HCT116 (cell line): ENCODE data around the gene DOK6. TPM values are rescaled to one million over a fixed set of nuclear protein-coding genes. Genes with fewer than 3 reads are reported as not detected.

Experiments
- ATAC-seq: fragments of 200-7000 bp; cut with Tn5 transposase; 2 replicates; pipeline ENCODE4 v1.9.1; 2020; ENCODE audit warnings: mild to moderate bottlenecking, moderate library complexity
- BruUV-seq: library from RNA; stranded (reverse); fragments of 400-500 nt; replicated peaks from 2 replicates; lab custom pipeline; 2021; lab: Mats Ljungman, UMichigan
- CTCF ChIA-PET: fragments of 300-600 bp; sonication (Branson Sonifier 250); formaldehyde crosslinking; loops from one replicate; lab custom pipeline; 2021; ENCODE audit warnings: antibody characterized with exemption; lab: Charles Lee
- POLR2A ChIA-PET: fragments of 300-600, 350-600 bp; sonication (Branson Sonifier 250); formaldehyde crosslinking; loops from one replicate; lab custom pipeline; 2021; ENCODE audit warnings: antibody characterized with exemption; lab: Charles Lee
- RAD21 ChIA-PET, 2 experiments: fragments of 300-600 bp; sonication (Branson Sonifier 250); formaldehyde crosslinking; loops; one replicate each; lab custom pipeline; 2023; ENCODE audit warnings: low total read pairs in 2 of 2; ENCODE audit not compliant: uncharacterized antibody in 2 of 2, unreplicated experiment in 2 of 2, low non-redundant PET in 1 of 2; lab: Charles Lee
- DNase-seq: peaks from one replicate; pipeline ENCODE4 v3.0.0-alpha.2; 2010; ENCODE audit warnings: low read depth, low spot score
- H2AFZ ChIP-seq: fragments of 200-600 bp; shearing (Covaris generic), sonication (generic); 2 replicates; pipeline ENCODE4 v1.6.1; 2017; ENCODE audit warnings: low read depth, mixed run types, mixed read lengths, antibody characterized with exemption, low read length; ENCODE audit not compliant: poor library complexity, severe bottlenecking
- H3K27ac ChIP-seq: 2 replicates; pipeline ENCODE4 v1.5.1; 2012; ENCODE audit warnings: low read depth, low read length
- H3K27me3 ChIP-seq: fragments of 200-600 bp; sonication (generic); 2 replicates; pipeline ENCODE4 v1.6.1; 2016; ENCODE audit warnings: mixed run types, low read length, mixed read lengths; ENCODE audit not compliant: insufficient read depth
- H3K36me3 ChIP-seq, 2 experiments: fragments of 200-500 bp in 1 of 2; fragments of 200-600 bp in 1 of 2; sonication (Bioruptor generic) in 1 of 2; sonication (generic) in 1 of 2; 2 replicates each; pipeline versions ENCODE4 v1.5.1 to v1.6.1; 2014 to 2016; ENCODE audit warnings: low read length in 2 of 2, inconsistent platforms in 1 of 2, mixed read lengths in 1 of 2, mixed run types in 1 of 2; ENCODE audit not compliant: insufficient read depth in 2 of 2, control insufficient read depth in 1 of 2
- H3K4me1 ChIP-seq, 2 experiments: fragments of 200-600 bp in 1 of 2; sonication (generic) in 1 of 2; 2 replicates each; pipeline versions ENCODE4 v1.5.1 to v1.6.1; 2012 to 2017; ENCODE audit warnings: low read length in 2 of 2, inconsistent platforms in 1 of 2, mild to moderate bottlenecking in 1 of 2, mixed read lengths in 1 of 2, mixed run types in 1 of 2, moderate library complexity in 1 of 2; ENCODE audit not compliant: insufficient read depth in 2 of 2, control insufficient read depth in 1 of 2
- H3K4me2 ChIP-seq: fragments of 200-600 bp; sonication (generic); 2 replicates; pipeline ENCODE4 v1.6.1; 2017; ENCODE audit warnings: mixed run types, low read length, mixed read lengths
- H3K4me3 ChIP-seq, 2 experiments: fragments of 200-600 bp in 1 of 2; sonication (generic) in 1 of 2; replicated peaks in 1 of 2; 2 replicates each; pipeline ENCODE4 v1.5.1; 2011 to 2016; ENCODE audit warnings: low read length in 2 of 2, control low read depth in 1 of 2, low read depth in 1 of 2, mild to moderate bottlenecking in 1 of 2, mixed read lengths in 1 of 2, mixed run types in 1 of 2
- H3K79me2 ChIP-seq: fragments of 200-600 bp; sonication (generic); 2 replicates; pipeline ENCODE4 v1.6.1; 2017; ENCODE audit warnings: mild to moderate bottlenecking, mixed run types, low read length, moderate library complexity, mixed read lengths; ENCODE audit not compliant: insufficient read depth
- H3K9ac ChIP-seq: fragments of 200-600 bp; sonication (generic); 2 replicates; pipeline ENCODE4 v1.6.1; 2016; ENCODE audit warnings: low read length, mixed read lengths
- H3K9me2 ChIP-seq: fragments of 200-600 bp; sonication (generic), shearing (Covaris generic); 2 replicates; pipeline ENCODE4 v1.6.1; 2017; ENCODE audit warnings: mixed run types, mild to moderate bottlenecking, moderate library complexity; ENCODE audit not compliant: insufficient read depth
- H3K9me3 ChIP-seq, 2 experiments: fragments of 200-500 bp in 1 of 2; fragments of 200-600 bp in 1 of 2; sonication (Bioruptor generic) in 1 of 2; sonication (generic) in 1 of 2; 2 replicates each; pipeline ENCODE4 v1.6.1; 2014 to 2017; ENCODE audit warnings: low read length in 2 of 2, mixed read lengths in 2 of 2, inconsistent platforms in 1 of 2, low read depth in 1 of 2, mild to moderate bottlenecking in 1 of 2, mixed run types in 1 of 2, moderate library complexity in 1 of 2; ENCODE audit not compliant: control insufficient read depth in 1 of 2, insufficient read depth in 1 of 2
- H4K20me1 ChIP-seq: fragments of 200-600 bp; sonication (generic), shearing (Covaris generic); 2 replicates; pipeline ENCODE4 v1.6.1; 2017; ENCODE audit warnings: mixed run types, mild to moderate bottlenecking, moderate library complexity; ENCODE audit not compliant: insufficient read depth
- ATF3 ChIP-seq: IDR thresholded peaks from 2 replicates; pipeline ENCODE4 v1.6.1; 2012
- CEBPB ChIP-seq: IDR thresholded peaks from 2 replicates; pipeline ENCODE4 v1.6.1; 2012; ENCODE audit warnings: low read depth
- CTCF ChIP-seq, 3 experiments: fragments of 200-600 bp in 1 of 3; sonication (generic) in 1 of 3; IDR thresholded peaks in 2 of 3; conservative IDR thresholded peaks in 1 of 3; 2 replicates each; pipeline ENCODE4 v1.5.1; 2012 to 2017; ENCODE audit warnings: low read depth in 2 of 3, low read length in 2 of 3, antibody characterized with exemption in 1 of 3, borderline replicate concordance in 1 of 3, control low read depth in 1 of 3, mild to moderate bottlenecking in 1 of 3, mixed read lengths in 1 of 3, mixed run types in 1 of 3, moderate library complexity in 1 of 3; ENCODE audit not compliant: insufficient read depth in 1 of 3
- EZH2 ChIP-seq: fragments of 200-600 bp; sonication (generic); IDR thresholded peaks from 2 replicates; pipeline ENCODE4 v1.6.1; 2017; ENCODE audit warnings: antibody characterized with exemption, mixed run types
- EZH2phosphoT487 ChIP-seq: fragments of 200-600 bp; IDR thresholded peaks from 2 replicates; pipeline ENCODE4 v1.6.1; 2018; ENCODE audit warnings: antibody characterized with exemption, borderline replicate concordance
- FOSL1 ChIP-seq: IDR thresholded peaks from 2 replicates; pipeline ENCODE4 v1.6.1; 2012; ENCODE audit warnings: low read depth
- JUND ChIP-seq: IDR thresholded peaks from 2 replicates; pipeline ENCODE4 v1.6.1; 2012
- POLR2A ChIP-seq: IDR thresholded peaks from 2 replicates; pipeline ENCODE4 v1.7.0; 2011; ENCODE audit warnings: borderline replicate concordance; ENCODE audit not compliant: insufficient read depth, insufficient read length; ENCODE audit errors: extremely low read depth
- POLR2AphosphoS5 ChIP-seq: IDR thresholded peaks from 2 replicates; pipeline ENCODE4 v1.6.1; 2011; ENCODE audit warnings: mild to moderate bottlenecking, low read depth, low read length, moderate library complexity
- SIN3A ChIP-seq: IDR thresholded peaks from 2 replicates; pipeline ENCODE4 v1.6.1; 2012; ENCODE audit warnings: low read depth
- SP1 ChIP-seq: IDR thresholded peaks from 2 replicates; pipeline ENCODE4 v1.6.1; 2012; ENCODE audit warnings: low read depth
- SRF ChIP-seq: IDR thresholded peaks from 2 replicates; pipeline ENCODE4 v1.6.1; 2012; ENCODE audit warnings: low read depth
- TCF7L2 ChIP-seq: IDR thresholded peaks from 2 replicates; pipeline ENCODE4 v1.7.0; 2011; ENCODE audit warnings: borderline replicate concordance, inconsistent platforms; ENCODE audit not compliant: insufficient read depth, insufficient read length; ENCODE audit errors: extremely low read depth
- ZFX ChIP-seq: fragments of 450-650 bp; IDR thresholded peaks from 2 replicates; pipeline ENCODE4 v1.6.1; 2017
- ZNF274 ChIP-seq: fragments of 200-500 bp; sonication (Bioruptor generic); IDR thresholded peaks from 2 replicates; pipeline ENCODE4 v1.6.1; 2014; ENCODE audit warnings: mild to moderate bottlenecking, low read depth, low read length, inconsistent platforms
- intact Hi-C: fragments of 100-400 bp; cut with micrococcal nuclease; formaldehyde crosslinking; loops from 2 replicates; pipeline ENCODE4 v1.10.0; 2022
- total RNA-seq: library from RNA; stranded (reverse); gene quantifications from one replicate; pipeline ENCODE4 v1.2.1, GENCODE V29; 2021; ENCODE audit not compliant: unreplicated experiment
- TF ChIP-seq, protein P1 (sequence below): IDR thresholded peaks from 2 replicates; pipeline ENCODE4 v1.6.1; 2012
- TF ChIP-seq, protein P2 (sequence below): IDR thresholded peaks from 2 replicates; pipeline ENCODE4 v1.6.1; 2011; ENCODE audit warnings: mild to moderate bottlenecking, low read length, moderate library complexity; ENCODE audit not compliant: insufficient replicate concordance; ENCODE audit errors: extremely low read depth

The DOK6 gene
- total RNA-seq, 1 experiment from 2014 or later = not detected

DNA sequence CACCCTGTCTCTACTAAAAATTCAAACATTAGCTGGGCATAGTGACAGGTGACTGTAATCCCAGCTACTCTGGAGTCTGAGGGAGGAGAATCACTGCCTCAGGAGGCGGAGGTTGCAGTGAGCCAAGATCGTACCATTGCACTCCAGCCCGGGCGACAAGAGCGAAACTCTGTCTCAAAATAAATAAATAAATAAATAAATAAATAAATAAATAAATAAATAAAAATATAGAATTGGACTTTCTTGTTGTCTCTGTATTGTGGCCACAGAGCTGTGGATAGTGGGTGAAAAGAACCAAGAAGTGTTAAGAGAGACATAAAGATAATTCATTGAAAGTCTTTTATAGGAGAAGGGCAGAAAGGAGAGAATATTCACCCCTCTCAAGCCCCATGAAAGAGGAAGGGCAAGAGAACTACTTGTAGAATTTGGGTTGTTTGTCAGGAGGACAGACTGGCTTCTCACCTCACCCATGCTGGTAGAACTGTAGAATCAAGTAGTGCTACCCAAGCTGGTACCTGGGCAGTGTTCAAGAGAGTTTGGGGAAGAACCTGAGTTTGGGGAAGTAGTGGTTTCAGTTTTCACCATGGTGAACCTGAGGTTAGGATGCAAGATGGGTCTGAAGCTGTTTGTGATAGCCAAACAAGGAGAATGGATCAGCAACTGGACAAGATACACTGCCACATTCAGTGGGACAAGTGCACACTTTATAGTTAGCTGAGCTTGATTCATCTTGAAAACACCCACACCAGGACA, 290.5 kb downstream of the DOK6 start:
- no TSS peak for BruUV-seq
- no peak overlapping the region for H3K4me3 ChIP-seq
- ATAC-seq = no peak
- CTCF ChIA-PET = no interaction called here
- H3K36me3 ChIP-seq = no peaks in the 10 kb centered on the region
- no peaks in the 10 kb centered on the region for H3K27me3 ChIP-seq
- no peak for TF ChIP-seq POLR2A
- no peak for TF ChIP-seq SP1
- TF ChIP-seq, protein P1, sequence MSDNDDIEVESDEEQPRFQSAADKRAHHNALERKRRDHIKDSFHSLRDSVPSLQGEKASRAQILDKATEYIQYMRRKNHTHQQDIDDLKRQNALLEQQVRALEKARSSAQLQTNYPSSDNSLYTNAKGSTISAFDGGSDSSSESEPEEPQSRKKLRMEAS = no peak
- no peak for TF ChIP-seq EZH2
- no peak for TF ChIP-seq EZH2phosphoT487
- no peak for TF ChIP-seq CTCF (IDR thresholded peaks at IDR 0.05 in 2 of 3, conservative IDR thresholded peaks at IDR 0.05 in 1 of 3; ENCODE audit: borderline replicate concordance in 1 of 3, insufficient read depth in 1 of 3, low read depth in 2 of 3, low read length in 2 of 3)
- no peak for TF ChIP-seq JUND
- TF ChIP-seq TCF7L2 = no peak
- TF ChIP-seq, protein P2, sequence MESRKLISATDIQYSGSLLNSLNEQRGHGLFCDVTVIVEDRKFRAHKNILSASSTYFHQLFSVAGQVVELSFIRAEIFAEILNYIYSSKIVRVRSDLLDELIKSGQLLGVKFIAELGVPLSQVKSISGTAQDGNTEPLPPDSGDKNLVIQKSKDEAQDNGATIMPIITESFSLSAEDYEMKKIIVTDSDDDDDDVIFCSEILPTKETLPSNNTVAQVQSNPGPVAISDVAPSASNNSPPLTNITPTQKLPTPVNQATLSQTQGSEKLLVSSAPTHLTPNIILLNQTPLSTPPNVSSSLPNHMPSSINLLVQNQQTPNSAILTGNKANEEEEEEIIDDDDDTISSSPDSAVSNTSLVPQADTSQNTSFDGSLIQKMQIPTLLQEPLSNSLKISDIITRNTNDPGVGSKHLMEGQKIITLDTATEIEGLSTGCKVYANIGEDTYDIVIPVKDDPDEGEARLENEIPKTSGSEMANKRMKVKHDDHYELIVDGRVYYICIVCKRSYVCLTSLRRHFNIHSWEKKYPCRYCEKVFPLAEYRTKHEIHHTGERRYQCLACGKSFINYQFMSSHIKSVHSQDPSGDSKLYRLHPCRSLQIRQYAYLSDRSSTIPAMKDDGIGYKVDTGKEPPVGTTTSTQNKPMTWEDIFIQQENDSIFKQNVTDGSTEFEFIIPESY = no peak
- TF ChIP-seq ZNF274 = no peak
- no peak for TF ChIP-seq FOSL1
- TF ChIP-seq POLR2AphosphoS5 = no peak
- TF ChIP-seq ATF3 = no peak
- TF ChIP-seq CEBPB = no peak
- no peak for TF ChIP-seq SRF
- no peak for TF ChIP-seq ZFX
- no peak for TF ChIP-seq SIN3A
- TF ChIP-seq, all 23 proteins: peak for 0
- intact Hi-C loops = no loop called here
- Histone ChIP-seq H3K9ac (no peak overlapping the region), H3K9me3 (no peaks in the 10 kb centered on the region), H3K9me2 (no peaks in the 10 kb centered on the region), H4K20me1 (no peaks in the 10 kb centered on the region), H3K27ac (no peak overlapping the region), H2AFZ (no peak overlapping the region), H3K4me1 (no peaks in the 10 kb centered on the region), H3K4me2 (no peak overlapping the region), H3K79me2 (no peaks in the 10 kb centered on the region)
- ChIA-PET POLR2A (no interaction called here), RAD21 (no interaction called here)
- DNase-seq = no peak
